GM12873 (cell line): ENCODE data around the gene LTBP1.

Source experiments
- CTCF ChIP-seq: IDR thresholded peaks from 2 replicates; pipeline ENCODE4 v1.5.1; 2012; ENCODE audit warnings: low read depth, mild to moderate bottlenecking, moderate library complexity, low read length, control low read depth; ENCODE audit not compliant: insufficient read depth; ENCODE audit errors: missing control alignments

The LTBP1 gene

GRCh38 chr2:33180915-33181314 is 234.2 kb downstream of the LTBP1 start:
- TF ChIP-seq CTCF = no peak

GRCh38 chr2:33181466-33181865 is 234.7 kb downstream of the LTBP1 start:
- TF ChIP-seq CTCF = no peak

- TF ChIP-seq CTCF = no peak
Measured at GRCh38 chr2:33184041-33184440, 237.3 kb downstream of the LTBP1 start.

GRCh38 chr2:33186937-33187336 is 240.2 kb downstream of the LTBP1 start:
- TF ChIP-seq CTCF = no peak

GRCh38 chr2:33188799-33189198 is 242.0 kb downstream of the LTBP1 start:
- no peak for TF ChIP-seq CTCF

GRCh38 chr2:33190393-33190937 is 243.7 kb downstream of the LTBP1 start:
- no peak for TF ChIP-seq CTCF

GRCh38 chr2:33195891-33196290 is 249.1 kb downstream of the LTBP1 start:
- TF ChIP-seq CTCF = no peak

GRCh38 chr2:33196700-33197099 is 249.9 kb downstream of the LTBP1 start:
- no peak for TF ChIP-seq CTCF
